Body of pancreas (tissue), 4 donors: ENCODE measurements around the gene IRF2BP1. TPM values are rescaled to one million over a fixed set of nuclear protein-coding genes. Genes with fewer than 3 reads are reported as not detected.
A peak's percentile ranks its signal among the peaks of the same experiment; 100 is the strongest.

Experiments
- ATAC-seq: fragments of 150-250 bp; one replicate; pipeline ENCODE4 v1.9.1; 2016
- DNase-seq, 4 donors: peaks; one replicate each; pipeline ENCODE4 v3.0.0-alpha.2; 2019
- H3K27ac ChIP-seq, 4 donors: fragments of 200-600 bp; sonication (generic); 1 replicate in 3 of 4; 2 replicates in 1 of 4; pipeline versions ENCODE4 v1.5.1 to v1.6.1; 2016 to 2019; ENCODE audit warnings: mild to moderate bottlenecking in 1 of 4, mixed read lengths in 1 of 4, moderate library complexity in 1 of 4
- H3K27me3 ChIP-seq, 2 donors: fragments of 200-600 bp; sonication (generic); one replicate each; pipeline ENCODE4 v1.6.0; 2016; ENCODE audit warnings: mild to moderate bottlenecking in 1 of 2
- H3K36me3 ChIP-seq, 2 donors: fragments of 200-600 bp; sonication (generic); replicated peaks in 1 of 2; 2 replicates each; pipeline ENCODE4 v1.5.1; 2016; ENCODE audit warnings: low read depth in 2 of 2; ENCODE audit not compliant: insufficient read depth in 1 of 2
- H3K4me1 ChIP-seq: fragments of 200-600 bp; sonication (generic); one replicate; pipeline ENCODE4 v1.6.0; 2016
- H3K4me3 ChIP-seq, 2 donors: fragments of 200-600 bp; sonication (generic); 1 replicate in 1 of 2; 2 replicates in 1 of 2; pipeline ENCODE4 v1.5.1; 2016 to 2019
- H3K9me3 ChIP-seq, 3 donors: fragments of 200-600 bp; sonication (generic); 1 replicate in 2 of 3; 2 replicates in 1 of 3; pipeline ENCODE4 v1.5.1; 2016
- CTCF ChIP-seq, 7 experiments: fragments of 450-650 bp in 4 of 7; fragments of 200-600 bp in 3 of 7; sonication (generic) in 3 of 7; IDR thresholded peaks; one replicate each; pipeline ENCODE4 v1.5.1; 2016 to 2019; ENCODE audit warnings: antibody characterized with exemption in 7 of 7
- POLR2A ChIP-seq, 3 donors: fragments of 450-650 bp; IDR thresholded peaks; one replicate each; pipeline ENCODE4 v1.6.1; 2016; ENCODE audit warnings: antibody characterized with exemption in 3 of 3, mild to moderate bottlenecking in 2 of 3
- WGBS, 2 donors: methylation state at CpG; one replicate each; pipeline ENCODE4 v1.1.5; 2017; 5-methylcytosine and 5-hydroxymethylcytosine counted together
- intact Hi-C: fragments of 100-400 bp; cut with DNase I; formaldehyde crosslinking; loops from one replicate; pipeline ENCODE4 v1.15.1; 2023
- total RNA-seq, 2 donors: library from RNA; depleted of rRNA; stranded (reverse); fragments of >200 nt; gene quantifications; one replicate each; pipeline ENCODE4 v1.1.0, GENCODE V29; 2016

IRF2BP1 gene
- total RNA-seq, 2 donors from 2014 or later: 24.1 to 25.1 TPM

DNA sequence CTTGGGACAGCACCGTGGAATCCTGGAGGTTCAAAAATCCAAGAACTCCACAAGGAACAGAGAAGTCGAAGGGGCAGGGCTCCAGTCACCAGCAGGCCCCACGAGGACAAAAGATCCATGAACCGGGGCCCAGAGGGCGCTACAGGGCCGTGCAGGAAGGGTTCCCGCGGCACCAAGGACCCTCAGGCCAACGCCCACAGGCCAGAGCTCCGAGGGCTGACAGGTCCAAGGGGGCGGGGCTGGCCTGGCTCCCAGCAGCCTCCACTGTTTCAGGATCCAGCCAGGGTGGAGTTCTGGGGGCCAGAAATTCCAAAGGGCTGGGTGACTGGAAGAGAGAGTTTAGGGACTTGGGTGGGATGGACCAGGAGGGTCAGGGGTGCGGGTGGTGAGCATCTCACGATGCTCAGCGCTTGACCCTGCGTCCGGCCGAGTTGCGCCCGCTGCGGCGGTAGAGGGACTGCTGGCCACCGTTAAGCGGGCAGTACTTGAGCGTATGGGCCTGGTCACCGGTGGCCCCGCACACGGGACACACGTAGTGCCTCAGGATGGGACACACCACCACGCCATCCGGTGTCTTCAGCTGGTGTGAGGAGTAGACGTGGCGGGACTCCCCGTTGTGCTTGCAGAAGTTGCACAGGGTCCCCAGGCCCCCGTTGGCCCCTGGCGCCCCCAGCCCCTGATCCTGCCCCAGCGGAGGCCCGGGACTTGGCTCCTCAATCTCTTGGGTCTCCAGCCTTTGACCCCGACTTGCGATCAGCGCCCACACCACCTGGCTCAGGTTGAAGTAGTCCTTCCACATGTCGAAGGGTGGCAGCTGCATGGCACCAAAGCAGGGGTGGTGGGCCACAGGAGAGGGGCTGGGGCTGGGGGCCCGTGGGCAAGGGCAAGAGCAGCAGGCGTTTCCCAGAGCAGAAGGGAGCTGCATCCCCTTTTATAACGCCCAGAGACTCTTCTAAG, 28.2 kb upstream of the IRF2BP1 start, which contains the start of gene NANOS2:
Gene NANOS2 (minus strand): TSS at position 905 of the 957 bp plus-strand sequence. CDS start 85 bp downstream, at position 820.
- no peaks in the 10 kb centered on the region for H3K27me3 ChIP-seq
- DNase-seq (no peak), ATAC-seq (no peak)
- H3K27ac ChIP-seq: peak within 1 kb of the TSS in 2 of 4 donors; percentile 18 to 52
- no peaks in the 10 kb centered on the region for H3K36me3 ChIP-seq
- TF ChIP-seq CTCF (IDR thresholded peaks at IDR 0.05): no peak
- no peak for TF ChIP-seq POLR2A (IDR thresholded peaks at IDR 0.05)
- no peaks in the 10 kb centered on the region for H3K9me3 ChIP-seq
- intact Hi-C loops: no loop called here
- 49 to 53% methylated on average over 25 to 42 of the region's 44 CpGs for WGBS, 2 donors
- peaks cover 9% of the 10 kb centered on the region for H3K4me1 ChIP-seq
- no peak within 1 kb of the TSS for H3K4me3 ChIP-seq

GRCh38 chr19:45911291-45911690, 25.4 kb upstream of the IRF2BP1 start:
- H3K4me1 ChIP-seq: peaks cover 9% of the 10 kb centered on the region
- TF ChIP-seq POLR2A (IDR thresholded peaks at IDR 0.05) (no peak), CTCF (IDR thresholded peaks at IDR 0.05) (no peak)
- WGBS, 2 donors: 48 to 72% methylated on average over 6 to 8 of the region's 8 CpGs

DNA sequence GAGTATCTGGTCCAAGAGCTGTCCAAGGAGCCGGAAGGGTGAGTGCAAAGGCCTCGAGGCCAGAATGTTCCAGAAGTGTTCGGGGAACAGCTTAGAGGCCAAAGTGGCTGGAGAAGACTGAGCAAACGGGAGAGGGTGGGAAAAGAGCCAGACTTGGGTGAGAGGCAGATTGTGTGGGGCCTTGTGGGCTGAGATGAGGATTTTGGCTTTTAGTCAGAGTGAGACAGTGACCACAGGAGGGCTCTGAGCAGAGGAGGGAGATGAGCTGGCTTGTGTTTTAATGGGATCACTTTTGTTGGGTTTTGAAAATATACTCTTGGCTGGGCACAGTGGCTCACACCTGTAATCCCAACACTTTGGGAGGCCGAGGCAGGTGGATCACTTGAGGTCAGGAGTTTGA, 23.0 kb upstream of the IRF2BP1 start:
- DNase-seq (no peak), ATAC-seq (no peak)
- H3K4me1 ChIP-seq: no peaks in the 10 kb centered on the region
- TF ChIP-seq CTCF (IDR thresholded peaks at IDR 0.05) (no peak), POLR2A (IDR thresholded peaks at IDR 0.05) (no peak)
- H3K9me3 ChIP-seq: no peaks in the 10 kb centered on the region
- intact Hi-C loops: no loop called here
- no peaks in the 10 kb centered on the region for H3K27me3 ChIP-seq
- no peaks in the 10 kb centered on the region for H3K36me3 ChIP-seq
- WGBS, 2 donors: 79 to 80% methylated on average over 5 of the region's 5 CpGs
- no peak overlapping the region for H3K4me3 ChIP-seq
- no peak overlapping the region for H3K27ac ChIP-seq

More at GRCh38 chr19:45911291-45911690, 25.4 kb upstream of the IRF2BP1 start:
- H3K36me3 ChIP-seq: no peaks in the 10 kb centered on the region
- ATAC-seq (no peak), DNase-seq (no peak)
- intact Hi-C loops: no loop called here
- H3K27ac ChIP-seq: no peak overlapping the region
- H3K4me3 ChIP-seq: no peak overlapping the region
- H3K27me3 ChIP-seq: no peaks in the 10 kb centered on the region
- H3K9me3 ChIP-seq: no peaks in the 10 kb centered on the region

DNA sequence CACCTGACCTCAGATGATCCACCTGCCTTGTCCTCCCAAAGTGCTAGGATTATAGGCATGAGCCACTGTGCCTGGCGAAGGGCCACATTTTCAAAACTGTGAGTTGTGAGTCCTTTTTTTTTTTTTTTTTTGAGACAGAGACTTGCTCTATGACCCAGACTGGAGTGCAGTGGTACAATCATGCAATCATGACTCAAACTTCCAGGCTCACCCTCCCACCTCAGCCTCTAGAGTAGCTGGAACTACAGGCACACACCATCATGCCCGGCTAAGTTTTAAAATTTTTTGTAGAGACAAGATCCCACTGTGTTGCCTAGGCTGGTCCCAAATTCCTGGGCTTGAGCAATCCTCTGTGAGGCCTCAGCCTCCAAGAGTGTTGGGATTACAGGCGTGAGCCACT, 20.3 kb upstream of the IRF2BP1 start:
- Histone ChIP-seq H3K4me1 (peaks cover 12% of the 10 kb centered on the region), H3K27me3 (no peaks in the 10 kb centered on the region), H3K36me3 (no peaks in the 10 kb centered on the region), H3K9me3 (no peaks in the 10 kb centered on the region), H3K27ac (no peak overlapping the region), H3K4me3 (no peak overlapping the region)
- TF ChIP-seq CTCF (IDR thresholded peaks at IDR 0.05) (no peak), POLR2A (IDR thresholded peaks at IDR 0.05) (no peak)
- intact Hi-C loops: no loop called here
- no peak for ATAC-seq
- no peak for DNase-seq
- 70 to 92% methylated on average over 2 to 3 of the region's 3 CpGs for WGBS, 2 donors
